ENCODE data around the gene ACAP3. TPM values are rescaled to one million over a fixed set of nuclear protein-coding genes. Genes with fewer than 3 reads are reported as not detected.
A peak's percentile ranks its signal among the peaks of the same experiment; 100 is the strongest.

The ACAP3 gene
- total and polyA plus RNA-seq, 10 of the 15 experiments (the other 5 are each of a cell fraction or from before 2014, with no cell fraction given): 0.05 to 34.2 (median 7.1) TPM

DNA sequence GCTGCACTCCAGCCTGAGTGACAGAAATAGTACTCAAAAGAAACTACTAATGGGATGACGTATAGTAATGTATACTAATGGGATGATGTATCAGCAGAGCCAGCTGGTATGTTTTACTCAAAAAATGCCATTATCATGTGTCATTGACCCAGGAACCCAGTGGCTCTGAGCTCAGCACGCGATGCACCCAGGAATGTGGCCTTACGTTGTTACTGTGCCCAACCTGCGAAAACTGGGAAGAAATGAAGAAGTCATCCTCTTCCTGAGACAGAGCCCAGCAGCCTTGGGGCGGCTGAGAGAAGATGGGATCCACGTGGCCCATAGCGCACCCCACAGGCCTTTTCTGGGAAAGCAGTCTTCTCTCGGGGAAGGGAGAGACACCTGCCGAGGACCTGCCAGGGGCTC lies 42.9 kb downstream of the ACAP3 start:
- H3K9ac ChIP-seq (ENCODE audit: control insufficient read depth, insufficient read depth, low read length): no peak overlapping the region
- no TSS peak for BruUV-seq (replicated peaks)
- in situ Hi-C loops (cut with MboI): no loop called here
- ATAC-seq: no peak
- RAD21 ChIA-PET (ENCODE audit: unreplicated experiment): no interaction called here
- intact Hi-C loops (cut with micrococcal nuclease; ENCODE audit: unreplicated experiment): no loop called here
- no peaks in the 10 kb centered on the region for H4K20me1 ChIP-seq (ENCODE audit: control insufficient read depth, insufficient read depth)
- H3K4me3 ChIP-seq: no peak overlapping the region
- POLR2A ChIA-PET: no interaction called here
- no peak for DNase-seq (ENCODE audit: low read depth, low spot score)
- 87% methylated on average over 10 of the region's 10 CpGs for WGBS (ENCODE audit: insufficient coverage, insufficient replicate concordance, low lambda C conversion rate, missing lambda C conversion rate)
- peaks cover 21 to 23% of the 10 kb centered on the region in 2 experiments for H3K36me3 ChIP-seq (ENCODE audit: control insufficient read depth in 2 of 2, insufficient read depth in 2 of 2, low read length in 1 of 2)
- no peak for FAIRE-seq
- TF ChIP-seq ESRRA (IDR thresholded peaks at IDR 0.05; ENCODE audit: low read length) (no peak), RELB (IDR thresholded peaks at IDR 0.05; ENCODE audit: low read depth) (no peak), CTCF (IDR thresholded peaks at IDR 0.05 in 2 of 3, conservative IDR thresholded peaks at IDR 0.05 in 1 of 3; ENCODE audit: control insufficient read depth in 2 of 3, extremely low read depth in 1 of 3, insufficient read depth in 1 of 3, low read depth in 3 of 3, low read length in 3 of 3) (0 out of 6 replicates have a peak, but pooled peaks of 2 of the 3 experiments have one; percentile 4 to 5)
- H3K79me2 ChIP-seq (ENCODE audit: control insufficient read depth, insufficient read depth, low read length): peaks cover 7% of the 10 kb centered on the region
- H3K4me1 ChIP-seq (ENCODE audit: control insufficient read depth, insufficient read depth, low read length): no peaks in the 10 kb centered on the region
- CTCF ChIA-PET: interaction anchor here (0.9 to 1.2 kb wide), 2 partner anchors 14 to 35 kb away, joined by 3 read pairs; no protein-coding TSS in a partner anchor
- SMC1A ChIA-PET (ENCODE audit: uncharacterized antibody, unreplicated experiment): no interaction called here
- H3K27me3 ChIP-seq (replicated peaks in 1 of 2; ENCODE audit: control insufficient read depth in 2 of 2, insufficient read depth in 2 of 2, low read length in 1 of 2): no peaks in the 10 kb centered on the region
- H3K27ac ChIP-seq (ENCODE audit: control insufficient read depth, insufficient read depth): no peak overlapping the region
- no peak overlapping the region for H3K4me2 ChIP-seq (ENCODE audit: control insufficient read depth, insufficient read depth)
- no peaks in the 10 kb centered on the region for H3K9me3 ChIP-seq (replicated peaks; ENCODE audit: control insufficient read depth, insufficient read depth, low read length)
- no peak overlapping the region for H2AFZ ChIP-seq (ENCODE audit: control insufficient read depth, low read depth, low read length)
